ENCODE results near the gene COMMD1. TPM values are rescaled to one million over a fixed set of nuclear protein-coding genes. Genes with fewer than 3 reads are reported as not detected.

Gene COMMD1
- polyA plus RNA-seq, 1 of the 3 experiments (the other 2 are of a cell fraction) = 32.5 TPM

- no peaks in the 10 kb centered on the region for H3F3A ChIP-seq (replicated peaks; ENCODE audit: insufficient read depth)
- no peaks in the 10 kb centered on the region for H3K79me2 ChIP-seq (ENCODE audit: insufficient read depth)
- H3K36me3 ChIP-seq (replicated peaks in 1 of 2; ENCODE audit: control insufficient read depth in 1 of 2, insufficient read depth in 2 of 2, low read length in 1 of 2) = no peaks in the 10 kb centered on the region
- no peak overlapping the region for H3K4me3 ChIP-seq (ENCODE audit: low read depth in 2 of 2, low read length in 1 of 2)
- no peaks in the 10 kb centered on the region for H3K9me3 ChIP-seq
- H3K4me2 ChIP-seq = no peak overlapping the region
- no peaks in the 10 kb centered on the region; a peak in 2 of 4 replicates for H3K4me1 ChIP-seq (ENCODE audit: control insufficient read depth in 1 of 2, insufficient read depth in 2 of 2, low read depth in 1 of 2, low read length in 1 of 2)
- no peak overlapping the region for H3K27ac ChIP-seq (ENCODE audit: low read depth in 2 of 2, low read length in 1 of 2)
- CTCF ChIA-PET = interaction anchor here (0.9 kb wide), 1 partner anchor 740 kb away, joined by 3 read pairs; no protein-coding TSS in a partner anchor
- H3K27me3 ChIP-seq (ENCODE audit: insufficient read depth) = no peaks in the 10 kb centered on the region
- TF ChIP-seq MXI1 (IDR thresholded peaks at IDR 0.05; ENCODE audit: low read depth, low read length) (no peak), POLR2AphosphoS5 (IDR thresholded peaks at IDR 0.05; ENCODE audit: low read depth, low read length) (no peak), PBX3 (IDR thresholded peaks at IDR 0.05) (no peak), REST (IDR thresholded peaks at IDR 0.05; ENCODE audit: low read depth, low read length) (no peak), FOSL2 (IDR thresholded peaks at IDR 0.05; ENCODE audit: borderline replicate concordance, low read depth) (no peak), EZH2phosphoT487 (IDR thresholded peaks at IDR 0.05; ENCODE audit: borderline replicate concordance, low read depth) (no peak), GATA2 (CRISPR knock-in tag; IDR thresholded peaks at IDR 0.05) (no peak), CHD2 (IDR thresholded peaks at IDR 0.05; ENCODE audit: low read length, partially characterized antibody) (no peak), USF1 (IDR thresholded peaks at IDR 0.05; ENCODE audit: borderline replicate concordance, low read depth) (no peak), TEAD4 (IDR thresholded peaks at IDR 0.05; ENCODE audit: borderline replicate concordance, insufficient read depth) (no peak)
- TF ChIP-seq, protein P1, sequence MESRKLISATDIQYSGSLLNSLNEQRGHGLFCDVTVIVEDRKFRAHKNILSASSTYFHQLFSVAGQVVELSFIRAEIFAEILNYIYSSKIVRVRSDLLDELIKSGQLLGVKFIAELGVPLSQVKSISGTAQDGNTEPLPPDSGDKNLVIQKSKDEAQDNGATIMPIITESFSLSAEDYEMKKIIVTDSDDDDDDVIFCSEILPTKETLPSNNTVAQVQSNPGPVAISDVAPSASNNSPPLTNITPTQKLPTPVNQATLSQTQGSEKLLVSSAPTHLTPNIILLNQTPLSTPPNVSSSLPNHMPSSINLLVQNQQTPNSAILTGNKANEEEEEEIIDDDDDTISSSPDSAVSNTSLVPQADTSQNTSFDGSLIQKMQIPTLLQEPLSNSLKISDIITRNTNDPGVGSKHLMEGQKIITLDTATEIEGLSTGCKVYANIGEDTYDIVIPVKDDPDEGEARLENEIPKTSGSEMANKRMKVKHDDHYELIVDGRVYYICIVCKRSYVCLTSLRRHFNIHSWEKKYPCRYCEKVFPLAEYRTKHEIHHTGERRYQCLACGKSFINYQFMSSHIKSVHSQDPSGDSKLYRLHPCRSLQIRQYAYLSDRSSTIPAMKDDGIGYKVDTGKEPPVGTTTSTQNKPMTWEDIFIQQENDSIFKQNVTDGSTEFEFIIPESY (IDR thresholded peaks at IDR 0.05; ENCODE audit: borderline replicate concordance, low read depth) = no peak
- TF ChIP-seq, protein P2, sequence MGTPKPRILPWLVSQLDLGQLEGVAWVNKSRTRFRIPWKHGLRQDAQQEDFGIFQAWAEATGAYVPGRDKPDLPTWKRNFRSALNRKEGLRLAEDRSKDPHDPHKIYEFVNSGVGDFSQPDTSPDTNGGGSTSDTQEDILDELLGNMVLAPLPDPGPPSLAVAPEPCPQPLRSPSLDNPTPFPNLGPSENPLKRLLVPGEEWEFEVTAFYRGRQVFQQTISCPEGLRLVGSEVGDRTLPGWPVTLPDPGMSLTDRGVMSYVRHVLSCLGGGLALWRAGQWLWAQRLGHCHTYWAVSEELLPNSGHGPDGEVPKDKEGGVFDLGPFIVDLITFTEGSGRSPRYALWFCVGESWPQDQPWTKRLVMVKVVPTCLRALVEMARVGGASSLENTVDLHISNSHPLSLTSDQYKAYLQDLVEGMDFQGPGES (IDR thresholded peaks at IDR 0.05; ENCODE audit: low read depth, low read length) = no peak
- DNase-seq = no peak
- POLR2A ChIA-PET = no interaction called here
- no peak overlapping the region for H2AFZ ChIP-seq (ENCODE audit: low read depth)
- no peaks in the 10 kb centered on the region for H4K20me1 ChIP-seq (ENCODE audit: insufficient read depth)
- no peak overlapping the region for H3K9ac ChIP-seq
- H3K9me2 ChIP-seq = no peaks in the 10 kb centered on the region
Measured at GRCh38 chr2:62034715-62035114, 129.2 kb downstream of the COMMD1 start.
